Skeletal muscle tissue (tissue), 4 donors: ENCODE measurements around the gene HOTAIR. TPM values are rescaled to one million over a fixed set of nuclear protein-coding genes. Genes with fewer than 3 reads are reported as not detected.

Experiments
- H3K27ac ChIP-seq: one replicate; pipeline ENCODE4 v1.7.0; 2013; ENCODE audit warnings: mild to moderate bottlenecking, low read depth, low read length, inconsistent platforms
- H3K27me3 ChIP-seq, 3 donors: one replicate each; pipeline ENCODE4 v1.7.0; 2013; ENCODE audit warnings: low read length in 3 of 3; ENCODE audit not compliant: control insufficient read depth in 3 of 3, insufficient read depth in 3 of 3
- H3K36me3 ChIP-seq, 3 donors: one replicate each; pipeline ENCODE4 v1.7.0; 2013; ENCODE audit warnings: low read length in 3 of 3; ENCODE audit not compliant: control insufficient read depth in 3 of 3, insufficient read depth in 3 of 3
- H3K4me1 ChIP-seq, 3 donors: one replicate each; pipeline ENCODE4 v1.7.0; 2013; ENCODE audit warnings: low read length in 3 of 3, mild to moderate bottlenecking in 3 of 3; ENCODE audit not compliant: control insufficient read depth in 3 of 3, insufficient read depth in 3 of 3
- H3K4me3 ChIP-seq, 3 donors: one replicate each; pipeline ENCODE4 v1.7.0; 2013; ENCODE audit warnings: low read length in 3 of 3
- H3K9ac ChIP-seq, 3 donors: one replicate each; pipeline ENCODE4 v1.7.0; 2013; ENCODE audit warnings: low read length in 3 of 3, mild to moderate bottlenecking in 3 of 3, moderate library complexity in 2 of 3, low read depth in 1 of 3
- H3K9me3 ChIP-seq, 3 donors: one replicate each; pipeline ENCODE4 v1.7.0; 2013; ENCODE audit warnings: low read length in 3 of 3; ENCODE audit not compliant: control insufficient read depth in 3 of 3
- total RNA-seq: library from RNA; depleted of rRNA; stranded (reverse); fragments of >200 nt; gene quantifications from one replicate; pipeline ENCODE4 v1.2.3, GENCODE V29; 2014
- donor health status: Osteomylitis.

Gene HOTAIR
- total RNA-seq, 1 donor from 2014 or later = 2.1 TPM

GRCh38 chr12:53942467-53942997 lies 32.2 kb downstream of the HOTAIR start:
- Histone ChIP-seq H3K27ac (no peak overlapping the region), H3K9me3 (no peaks in the 10 kb centered on the region), H3K36me3 (no peaks in the 10 kb centered on the region), H3K4me3 (no peak overlapping the region), H3K4me1 (peaks cover 5 to 11% (median 10%) of the 10 kb centered on the region in 3 donors), H3K27me3 (peaks cover 76 to 83% (median 80%) of the 10 kb centered on the region in 3 donors), H3K9ac (no peak overlapping the region)

GRCh38 chr12:53941750-53942149 lies 33.0 kb downstream of the HOTAIR start:
- Histone ChIP-seq H3K4me3 (no peak overlapping the region), H3K4me1 (peaks cover 5 to 14% (median 11%) of the 10 kb centered on the region in 3 donors), H3K9ac (no peak overlapping the region), H3K9me3 (no peaks in the 10 kb centered on the region), H3K36me3 (no peaks in the 10 kb centered on the region), H3K27ac (no peak overlapping the region), H3K27me3 (peaks cover 84 to 85% (median 84%) of the 10 kb centered on the region in 3 donors)

GRCh38 chr12:53941187-53941586 lies 33.6 kb downstream of the HOTAIR start:
- no peak overlapping the region for H3K27ac ChIP-seq
- H3K36me3 ChIP-seq = no peaks in the 10 kb centered on the region
- H3K9me3 ChIP-seq = no peaks in the 10 kb centered on the region
- no peak overlapping the region for H3K9ac ChIP-seq
- peaks cover 5 to 14% (median 11%) of the 10 kb centered on the region in 3 donors for H3K4me1 ChIP-seq
- no peak overlapping the region for H3K4me3 ChIP-seq
- peaks cover 85 to 89% (median 87%) of the 10 kb centered on the region in 3 donors for H3K27me3 ChIP-seq

GRCh38 chr12:53940443-53941014 lies 34.2 kb downstream of the HOTAIR start:
- H3K9ac ChIP-seq = no peak overlapping the region

GRCh38 chr12:53939141-53940108 lies 35.3 kb downstream of the HOTAIR start:
- H3K27ac ChIP-seq = no peak overlapping the region
- H3K9me3 ChIP-seq = no peaks in the 10 kb centered on the region
- H3K4me1 ChIP-seq = peaks cover 5 to 14% (median 11%) of the 10 kb centered on the region in 3 donors
- H3K4me3 ChIP-seq = peak overlapping the region in 2 of 3 donors; percentile 41 to 70
- peaks cover 83 to 88% (median 87%) of the 10 kb centered on the region in 3 donors for H3K27me3 ChIP-seq
- H3K9ac ChIP-seq = no peak overlapping the region
- H3K36me3 ChIP-seq = no peaks in the 10 kb centered on the region

More at GRCh38 chr12:53940443-53941014, 34.2 kb downstream of the HOTAIR start:
- no peak overlapping the region for H3K27ac ChIP-seq
- H3K9me3 ChIP-seq = no peaks in the 10 kb centered on the region
- no peaks in the 10 kb centered on the region for H3K36me3 ChIP-seq
- no peak overlapping the region for H3K4me3 ChIP-seq
- peaks cover 84 to 89% (median 87%) of the 10 kb centered on the region in 3 donors for H3K27me3 ChIP-seq
- peaks cover 5 to 14% (median 11%) of the 10 kb centered on the region in 3 donors for H3K4me1 ChIP-seq

GRCh38 chr12:53938326-53939140 lies 36.2 kb downstream of the HOTAIR start, which contains the start of gene HOXC13:
HOXC13 (plus strand) TSS chr12:53938831; CDS start chr12:53938907, 76 bp downstream.
- Histone ChIP-seq H3K36me3 (no peaks in the 10 kb centered on the region), H3K4me3 (peak within 1 kb of the TSS; percentile 48 to 70 (median 60)), H3K27ac (no peak within 1 kb of the TSS), H3K9ac (peak within 1 kb of the TSS in 2 of 3 donors; percentile 38 to 50), H3K27me3 (peaks cover 83 to 88% (median 87%) of the 10 kb centered on the region in 3 donors), H3K9me3 (no peaks in the 10 kb centered on the region), H3K4me1 (peaks cover 5 to 14% (median 11%) of the 10 kb centered on the region in 3 donors)

- peaks cover 86 to 91% (median 89%) of the 10 kb centered on the region in 3 donors for H3K27me3 ChIP-seq
- no peaks in the 10 kb centered on the region for H3K36me3 ChIP-seq
- no peaks in the 10 kb centered on the region for H3K9me3 ChIP-seq
- H3K4me3 ChIP-seq = peak overlapping the region; percentile 48 to 70 (median 60)
- H3K4me1 ChIP-seq = peaks cover 5 to 14% (median 11%) of the 10 kb centered on the region in 3 donors
- H3K9ac ChIP-seq = peak overlapping the region in 2 of 3 donors; percentile 38 to 50
- no peak overlapping the region for H3K27ac ChIP-seq
Observed at GRCh38 chr12:53937596-53938325, 37.0 kb downstream of the HOTAIR start.

- H3K9me3 ChIP-seq = no peaks in the 10 kb centered on the region
- no peak overlapping the region for H3K4me3 ChIP-seq
- H3K27ac ChIP-seq = no peak overlapping the region
- no peaks in the 10 kb centered on the region for H3K36me3 ChIP-seq
- H3K4me1 ChIP-seq = peaks cover 5 to 14% (median 11%) of the 10 kb centered on the region in 3 donors
- H3K27me3 ChIP-seq = peaks cover 89 to 90% (median 90%) of the 10 kb centered on the region in 3 donors
- no peak overlapping the region for H3K9ac ChIP-seq
Observed at GRCh38 chr12:53937099-53937498, 37.7 kb downstream of the HOTAIR start.
